ENCODE measurements around the gene LTBP3. TPM values are rescaled to one million over a fixed set of nuclear protein-coding genes. Genes with fewer than 3 reads are reported as not detected.

Gene LTBP3
- total RNA-seq, 1 experiment from 2014 or later, result 4.2 TPM

- DNase-seq (ENCODE audit: low spot score), result no peak
Observed at GRCh38 chr11:65585396-65586246, 27.5 kb upstream of the LTBP3 start.

- no peak for DNase-seq (ENCODE audit: low spot score)
Observed at GRCh38 chr11:65584723-65585171, 26.6 kb upstream of the LTBP3 start.

GRCh38 chr11:65584106-65584505 lies 25.9 kb upstream of the LTBP3 start:
- no peak for DNase-seq (ENCODE audit: low spot score)

- no peak for DNase-seq (ENCODE audit: low spot score)
Observed at GRCh38 chr11:65583589-65583988, 25.4 kb upstream of the LTBP3 start.

GRCh38 chr11:65581928-65582327 lies 23.8 kb upstream of the LTBP3 start:
- no peak for DNase-seq (ENCODE audit: low spot score)

- no peak for DNase-seq (ENCODE audit: low spot score)
Observed at GRCh38 chr11:65580756-65581155, 22.6 kb upstream of the LTBP3 start.

- DNase-seq (ENCODE audit: low spot score), result no peak
Observed at GRCh38 chr11:65580031-65580692, 22.0 kb upstream of the LTBP3 start.

- DNase-seq (ENCODE audit: low spot score), result no peak
Observed at GRCh38 chr11:65579291-65579690, 21.1 kb upstream of the LTBP3 start.

- no peak for DNase-seq (ENCODE audit: low spot score)
Observed at GRCh38 chr11:65578667-65579066, 20.5 kb upstream of the LTBP3 start.

GRCh38 chr11:65578134-65578533 lies 20.0 kb upstream of the LTBP3 start:
- no peak for DNase-seq (ENCODE audit: low spot score)

- DNase-seq (ENCODE audit: low spot score), result no peak
Observed at GRCh38 chr11:65577756-65578109, 19.6 kb upstream of the LTBP3 start.

- peak; percentile 78 for DNase-seq (ENCODE audit: low spot score)
Observed at GRCh38 chr11:65576867-65577755, 19.0 kb upstream of the LTBP3 start.

- DNase-seq (ENCODE audit: low spot score), result no peak
Observed at GRCh38 chr11:65576232-65576866, 18.2 kb upstream of the LTBP3 start.

GRCh38 chr11:65575568-65576231 lies 17.5 kb upstream of the LTBP3 start, which contains the start of gene EHBP1L1:
Gene EHBP1L1 (plus strand): TSS chr11:65576053. CDS start chr11:65576303, 250 bp downstream.
- peak; percentile 64 for DNase-seq (ENCODE audit: low spot score)

GRCh38 chr11:65574811-65575567 lies 16.8 kb upstream of the LTBP3 start:
- DNase-seq (ENCODE audit: low spot score), result no peak

GRCh38 chr11:65574109-65574810 lies 16.1 kb upstream of the LTBP3 start:
- peak; percentile 96 for DNase-seq (ENCODE audit: low spot score)

GRCh38 chr11:65573391-65574079 lies 15.4 kb upstream of the LTBP3 start:
- no peak for DNase-seq (ENCODE audit: low spot score)

- peak; percentile 76 for DNase-seq (ENCODE audit: low spot score)
Observed at GRCh38 chr11:65572356-65573051, 14.3 kb upstream of the LTBP3 start, which contains the start of gene FAM89B. Gene FAM89B (plus strand): TSS chr11:65572538. CDS start chr11:65572670, 132 bp downstream.
